SK-N-SH treated with all-trans-retinoic acid at 6 μM for 48 hours (cell line): ENCODE results near the gene ANKS6.

Source experiments
- ATAC-seq: fragments of 200-7000 bp; cut with Tn5 transposase; 3 replicates; pipeline ENCODE4 v1.9.1; 2020; ENCODE audit warnings: mild to moderate bottlenecking, moderate library complexity
- ARNTL ChIP-seq: fragments of 450-650 bp; formaldehyde crosslinking; IDR thresholded peaks from 2 replicates; pipeline ENCODE4 v1.5.0; 2020; ENCODE audit warnings: low read depth, mild to moderate bottlenecking, moderate library complexity, borderline replicate concordance
- BACH2 ChIP-seq: fragments of 250-450 bp; sonication (Bioruptor Pico); IDR thresholded peaks from 2 replicates; pipeline ENCODE4 v1.9.0; 2021; ENCODE audit warnings: mild to moderate bottlenecking, borderline replicate concordance
- CREB5 ChIP-seq: fragments of 250-450 bp; sonication (Bioruptor Pico); IDR thresholded peaks from 2 replicates; pipeline ENCODE4 v1.5.1; 2020; ENCODE audit warnings: low read depth, mild to moderate bottlenecking, moderate library complexity
- CSDC2 ChIP-seq: fragments of 250-450 bp; sonication (Bioruptor Pico); IDR thresholded peaks from 2 replicates; pipeline ENCODE4 v1.5.0; 2020; ENCODE audit warnings: mild to moderate bottlenecking, moderate library complexity
- CSRNP3 ChIP-seq: fragments of 250-450 bp; sonication (Bioruptor Pico); IDR thresholded peaks from 2 replicates; pipeline ENCODE4 v1.5.1; 2021; ENCODE audit warnings: mild to moderate bottlenecking, moderate library complexity
- ESRRG ChIP-seq: fragments of 250-450 bp; sonication (Bioruptor Pico); IDR thresholded peaks from 2 replicates; pipeline ENCODE4 v1.6.1; 2021; ENCODE audit warnings: mild to moderate bottlenecking
- GLIS3 ChIP-seq: fragments of 250-450 bp; sonication (Bioruptor Pico); IDR thresholded peaks from 2 replicates; pipeline ENCODE4 v1.5.0; 2020; ENCODE audit warnings: mild to moderate bottlenecking, moderate library complexity
- ISL1 ChIP-seq: fragments of 250-450 bp; sonication (Bioruptor Pico); IDR thresholded peaks from 2 replicates; pipeline ENCODE4 v2.1.2; 2022; ENCODE audit warnings: mild to moderate bottlenecking, moderate library complexity
- OSR1 ChIP-seq: fragments of 250-450 bp; sonication (Bioruptor Pico); IDR thresholded peaks from 2 replicates; pipeline ENCODE4 v1.8.0; 2022; ENCODE audit warnings: moderate library complexity, mild to moderate bottlenecking, inconsistent platforms
- PATZ1 ChIP-seq: fragments of 250-450 bp; sonication (Bioruptor Pico); IDR thresholded peaks from 2 replicates; pipeline ENCODE4 v1.8.0; 2020; ENCODE audit warnings: mild to moderate bottlenecking, moderate library complexity, borderline replicate concordance
- POU6F1 ChIP-seq: fragments of 250-450 bp; sonication (Bioruptor Pico); IDR thresholded peaks from 2 replicates; pipeline ENCODE4 v1.8.0; 2021; ENCODE audit warnings: low read depth, mild to moderate bottlenecking, moderate library complexity, borderline replicate concordance
- PPARA ChIP-seq: fragments of 250-450 bp; sonication (Bioruptor Pico); IDR thresholded peaks from 2 replicates; pipeline ENCODE4 v1.5.0; 2020; ENCODE audit warnings: mild to moderate bottlenecking, borderline replicate concordance
- RARB ChIP-seq: fragments of 250-450 bp; sonication (Bioruptor Pico); IDR thresholded peaks from 2 replicates; pipeline ENCODE4 v1.8.0; 2021; ENCODE audit warnings: mild to moderate bottlenecking, moderate library complexity
- SNAI2 ChIP-seq: fragments of 250-450 bp; sonication (Bioruptor Pico); IDR thresholded peaks from 2 replicates; pipeline ENCODE4 v1.5.0; 2020; ENCODE audit warnings: mild to moderate bottlenecking, moderate library complexity
- TCF4 ChIP-seq: fragments of 250-450 bp; sonication (Bioruptor Pico); IDR thresholded peaks from 2 replicates; pipeline ENCODE4 v1.8.0; 2021; ENCODE audit warnings: mild to moderate bottlenecking, moderate library complexity, borderline replicate concordance
- TOX ChIP-seq: fragments of 250-450 bp; sonication (Bioruptor Pico); IDR thresholded peaks from 2 replicates; pipeline ENCODE4 v1.8.0; 2021; ENCODE audit warnings: mild to moderate bottlenecking, moderate library complexity, borderline replicate concordance
- TSHZ2 ChIP-seq: fragments of 250-450 bp; sonication (Bioruptor Pico); IDR thresholded peaks from 2 replicates; pipeline ENCODE4 v1.5.0; 2020; ENCODE audit warnings: mild to moderate bottlenecking, moderate library complexity
- ZC3H10 ChIP-seq: fragments of 250-450 bp; sonication (Bioruptor Pico); IDR thresholded peaks from 2 replicates; pipeline ENCODE4 v1.5.1; 2021; ENCODE audit warnings: mild to moderate bottlenecking, moderate library complexity
- ZFP3 ChIP-seq: fragments of 250-450 bp; sonication (Bioruptor Pico); IDR thresholded peaks from 2 replicates; pipeline ENCODE4 v1.5.0; 2020; ENCODE audit warnings: mild to moderate bottlenecking, moderate library complexity
- ZFP30 ChIP-seq: fragments of 450-650 bp; formaldehyde crosslinking; IDR thresholded peaks from 2 replicates; pipeline ENCODE4 v1.5.0; 2022; ENCODE audit warnings: mild to moderate bottlenecking, moderate library complexity
- ZNF565 ChIP-seq: fragments of 450-650 bp; formaldehyde crosslinking; conservative IDR thresholded peaks from 2 replicates; pipeline ENCODE4 v1.5.0; 2020; ENCODE audit warnings: low read depth, mild to moderate bottlenecking, moderate library complexity
- ZNF70 ChIP-seq: fragments of 450-650 bp; formaldehyde crosslinking; IDR thresholded peaks from 2 replicates; pipeline ENCODE4 v1.5.0; 2020; ENCODE audit warnings: mild to moderate bottlenecking, moderate library complexity
- ZNF8 ChIP-seq: fragments of 450-650 bp; formaldehyde crosslinking; IDR thresholded peaks from 2 replicates; pipeline ENCODE4 v1.5.0; 2020; ENCODE audit warnings: mild to moderate bottlenecking, moderate library complexity

ANKS6 gene

GRCh38 chr9:98842510-98842909 is 46.2 kb upstream of the ANKS6 start:
- TF ChIP-seq ZFP3 (CRISPR knock-in tag) (no peak), TOX (CRISPR knock-in tag) (no peak)
- ATAC-seq: no peak

DNA sequence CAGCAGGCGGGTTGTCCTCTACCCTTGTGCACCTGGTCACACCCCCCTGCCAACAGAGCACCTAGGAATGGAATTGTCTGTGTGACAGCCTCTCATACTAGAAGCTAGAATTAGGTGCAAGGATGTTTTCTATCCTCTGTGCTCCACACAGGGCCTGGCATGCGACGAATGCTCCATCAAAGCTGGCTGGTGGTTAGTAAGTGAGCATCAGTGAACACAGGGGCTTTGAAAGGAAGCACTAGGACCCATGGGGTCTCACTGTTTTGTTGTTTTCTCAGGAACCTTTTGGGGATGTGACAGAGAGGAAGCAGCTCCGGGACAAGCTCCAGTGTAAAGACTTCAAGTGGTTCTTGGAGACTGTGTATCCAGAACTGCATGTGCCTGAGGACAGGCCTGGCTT is 43.4 kb upstream of the ANKS6 start:
- no peak for ATAC-seq
- TF ChIP-seq SNAI2 (no peak), ZNF70 (no peak), ZFP30 (no peak), GLIS3 (CRISPR knock-in tag) (no peak), OSR1 (CRISPR knock-in tag) (no peak), BACH2 (CRISPR knock-in tag) (no peak), ZFP3 (CRISPR knock-in tag) (no peak), TSHZ2 (CRISPR knock-in tag) (no peak), ARNTL (CRISPR knock-in tag) (no peak), ZNF565 (CRISPR knock-in tag) (no peak), CSRNP3 (CRISPR knock-in tag) (no peak), RARB (CRISPR knock-in tag) (no peak), POU6F1 (CRISPR knock-in tag) (no peak), ISL1 (no peak), PATZ1 (no peak), CSDC2 (no peak), CREB5 (no peak)

- no peak for ATAC-seq
- TF ChIP-seq GLIS3 (CRISPR knock-in tag) (no peak), SNAI2 (no peak), CSRNP3 (CRISPR knock-in tag) (no peak), ARNTL (CRISPR knock-in tag) (no peak), PATZ1 (no peak), BACH2 (CRISPR knock-in tag) (no peak), TOX (CRISPR knock-in tag) (no peak), ZC3H10 (CRISPR knock-in tag) (no peak), PPARA (CRISPR knock-in tag) (no peak), POU6F1 (CRISPR knock-in tag) (no peak), CSDC2 (no peak), ISL1 (no peak), ZNF8 (no peak), ESRRG (CRISPR knock-in tag) (no peak), TCF4 (CRISPR knock-in tag) (no peak), OSR1 (CRISPR knock-in tag) (no peak), ZFP3 (CRISPR knock-in tag) (no peak), ZFP30 (no peak)
These were observed 42.7 kb upstream of the ANKS6 start for GRCh38 chr9:98838868-98839565.
